ENCODE measurements around the gene FHAD1. TPM values are rescaled to one million over a fixed set of nuclear protein-coding genes. Genes with fewer than 3 reads are reported as not detected.
"Not testable (repeated sequence)": the region's sequence is repeated elsewhere in the genome, so short reads cannot be mapped to it uniquely, and the experiment has no call there.

FHAD1 gene
- total RNA-seq, 1 experiment from 2014 or later: 0.42 TPM

DNA sequence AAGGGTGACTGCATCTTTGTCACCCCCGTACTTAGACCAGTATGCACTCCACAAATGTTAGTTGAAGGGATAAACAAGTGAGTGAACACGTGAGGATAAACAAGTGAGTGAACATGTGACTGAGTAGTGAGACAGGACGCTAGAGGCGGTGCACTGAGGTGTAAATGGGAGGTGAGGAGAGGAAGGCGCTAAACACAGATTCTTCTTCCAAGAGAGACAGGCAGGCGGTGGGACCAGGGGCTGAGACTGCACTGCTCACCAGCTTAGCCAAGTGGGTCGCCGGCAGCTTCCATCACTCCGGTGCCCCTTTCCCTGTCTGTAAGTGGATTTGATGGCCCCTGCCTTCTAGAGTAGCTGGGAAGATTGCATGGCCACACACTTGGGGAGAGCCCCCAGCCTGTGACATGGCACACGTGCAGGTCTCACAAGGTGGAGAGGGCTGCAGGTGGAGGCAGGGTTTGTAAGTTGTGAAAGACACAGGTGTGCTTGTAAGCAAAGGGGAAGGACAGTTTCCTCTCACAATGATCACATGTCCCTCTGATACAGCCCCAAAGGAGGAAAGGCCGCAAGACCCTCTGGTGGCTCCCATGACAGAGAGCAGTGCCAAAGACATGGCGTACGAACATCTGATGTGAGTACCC, 115.2 kb downstream of the FHAD1 start:
- in situ Hi-C loops (cut with HindIII; ENCODE audit: low pct_unique_long_range_greater_than_20kb, low sequenced_read_pairs): no loop called here
- DNase-seq (ENCODE audit: low read depth, low spot score): no peak

DNA sequence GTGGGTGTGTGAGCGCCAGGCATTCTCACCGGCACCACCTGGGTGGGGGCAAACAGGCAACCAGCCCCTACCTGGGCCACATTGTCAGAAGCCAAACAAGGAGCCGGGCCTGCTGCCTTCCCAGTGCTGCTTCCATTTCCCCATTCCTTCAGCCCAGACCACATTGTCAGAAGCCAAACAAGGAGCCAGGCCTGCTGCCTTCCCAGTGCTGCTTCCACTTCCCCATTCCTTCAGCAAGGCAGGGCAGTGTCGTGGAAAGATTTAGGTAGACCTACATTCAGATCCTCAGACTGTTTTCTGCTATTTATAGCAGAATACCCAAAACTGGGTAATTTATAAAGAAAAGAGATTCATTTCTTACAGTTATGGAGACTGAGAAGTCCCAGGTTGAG, 115.7 kb downstream of the FHAD1 start:
- in situ Hi-C loops (cut with HindIII; ENCODE audit: low pct_unique_long_range_greater_than_20kb, low sequenced_read_pairs): no loop called here
- no peak for DNase-seq (ENCODE audit: low read depth, low spot score)

DNA sequence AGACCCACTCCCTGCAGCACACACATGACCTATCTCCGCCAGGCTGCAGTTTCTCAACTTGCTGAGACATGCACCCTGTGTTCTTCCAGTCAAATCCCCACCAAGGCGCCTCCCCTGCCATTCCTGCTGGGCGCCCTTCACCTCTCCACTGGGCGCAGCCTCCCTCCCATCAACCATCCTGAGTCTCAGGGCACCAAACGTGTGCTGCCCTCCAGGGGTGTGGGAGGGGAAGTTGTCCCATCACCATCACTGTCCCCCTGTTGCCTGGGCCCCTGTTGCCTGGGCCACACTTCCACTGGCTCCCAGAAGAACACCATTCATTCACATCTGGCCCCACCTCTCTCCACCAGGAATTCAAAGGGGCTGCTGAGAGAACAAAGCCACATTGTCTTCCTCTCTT, 117.7 kb downstream of the FHAD1 start:
- in situ Hi-C loops (cut with HindIII; ENCODE audit: low pct_unique_long_range_greater_than_20kb, low sequenced_read_pairs): no loop called here
- peak; percentile 16 for DNase-seq (ENCODE audit: low read depth, low spot score)

DNA sequence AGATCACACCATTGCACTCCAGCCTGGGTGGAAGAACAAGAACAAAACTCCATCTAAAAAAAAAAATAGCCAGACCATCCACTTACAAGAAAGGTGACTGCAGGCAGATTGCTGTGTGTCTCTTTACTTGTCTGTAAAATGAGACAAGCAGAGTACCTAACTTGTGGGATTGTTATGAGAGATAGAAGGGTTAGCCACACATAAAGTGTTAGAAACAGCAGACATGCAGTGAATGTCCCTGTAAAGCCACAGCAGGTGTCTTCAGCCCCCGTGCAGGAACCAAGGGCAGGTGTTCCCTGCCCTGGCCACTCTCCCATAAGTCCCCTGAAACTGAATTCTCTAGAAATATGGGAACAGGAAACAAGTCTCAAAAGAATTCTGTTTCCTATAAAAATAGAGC, 121.9 kb downstream of the FHAD1 start:
- in situ Hi-C loops (cut with HindIII; ENCODE audit: low pct_unique_long_range_greater_than_20kb, low sequenced_read_pairs): no loop called here
- DNase-seq (ENCODE audit: low read depth, low spot score): no peak

DNA sequence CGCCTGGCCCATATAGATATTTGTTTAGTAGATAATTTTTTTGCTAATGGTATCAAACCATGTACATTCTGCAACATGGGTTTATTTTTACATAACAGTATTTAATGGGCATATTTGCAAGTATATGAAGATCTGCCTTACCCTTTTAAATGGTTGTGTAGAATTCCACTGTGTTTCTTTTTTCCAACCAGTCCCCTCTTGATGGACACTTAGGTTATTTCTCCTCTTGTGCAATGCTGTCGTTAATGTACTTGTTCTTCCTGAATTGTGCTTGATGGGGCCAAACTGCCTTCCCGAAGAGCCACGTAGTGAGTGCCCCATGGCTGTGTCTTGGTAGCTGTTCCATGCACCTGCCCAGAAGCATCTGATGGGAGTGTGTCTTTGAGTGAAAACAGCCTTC, 123.2 kb downstream of the FHAD1 start:
- DNase-seq (ENCODE audit: low read depth, low spot score): no peak
- in situ Hi-C loops (cut with HindIII; ENCODE audit: low pct_unique_long_range_greater_than_20kb, low sequenced_read_pairs): no loop called here

DNA sequence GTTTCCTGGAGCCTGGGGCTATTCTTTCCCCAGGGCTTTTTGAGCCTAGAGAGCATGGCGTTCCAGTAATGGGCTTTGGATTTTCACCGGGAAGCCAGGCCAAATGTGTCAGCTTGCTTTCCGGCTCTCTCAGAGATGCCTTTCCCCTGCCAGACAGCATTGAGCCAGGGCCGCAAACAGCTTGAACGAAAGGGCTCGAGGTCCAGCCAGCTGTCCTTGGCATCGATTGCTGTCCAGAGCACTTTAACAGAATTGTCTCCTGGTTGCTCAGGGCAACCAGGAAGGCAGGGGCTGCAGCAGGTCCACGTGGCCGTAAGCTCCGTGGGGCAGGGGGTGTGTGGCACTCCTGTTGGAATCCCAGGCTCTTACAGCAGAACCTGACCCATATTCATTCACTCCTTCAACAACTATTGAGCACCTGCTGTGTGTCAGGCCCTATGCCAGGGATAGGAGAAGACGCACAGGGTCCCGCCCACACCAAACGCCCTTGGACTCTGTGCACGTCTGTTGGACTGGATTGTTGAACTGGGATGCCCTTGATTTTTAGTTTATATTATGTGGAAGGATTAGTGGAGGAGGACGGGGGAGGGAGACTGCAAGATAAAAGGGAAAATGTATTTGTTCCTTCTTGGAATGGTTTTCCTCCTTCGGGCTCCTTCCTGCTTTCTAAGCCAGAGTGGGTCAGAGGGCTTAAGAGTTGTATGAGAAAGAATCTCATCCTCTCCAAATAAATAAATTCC, 123.9 kb downstream of the FHAD1 start:
- in situ Hi-C loops (cut with HindIII; ENCODE audit: low pct_unique_long_range_greater_than_20kb, low sequenced_read_pairs): no loop called here
- DNase-seq (ENCODE audit: low read depth, low spot score): no peak

DNA sequence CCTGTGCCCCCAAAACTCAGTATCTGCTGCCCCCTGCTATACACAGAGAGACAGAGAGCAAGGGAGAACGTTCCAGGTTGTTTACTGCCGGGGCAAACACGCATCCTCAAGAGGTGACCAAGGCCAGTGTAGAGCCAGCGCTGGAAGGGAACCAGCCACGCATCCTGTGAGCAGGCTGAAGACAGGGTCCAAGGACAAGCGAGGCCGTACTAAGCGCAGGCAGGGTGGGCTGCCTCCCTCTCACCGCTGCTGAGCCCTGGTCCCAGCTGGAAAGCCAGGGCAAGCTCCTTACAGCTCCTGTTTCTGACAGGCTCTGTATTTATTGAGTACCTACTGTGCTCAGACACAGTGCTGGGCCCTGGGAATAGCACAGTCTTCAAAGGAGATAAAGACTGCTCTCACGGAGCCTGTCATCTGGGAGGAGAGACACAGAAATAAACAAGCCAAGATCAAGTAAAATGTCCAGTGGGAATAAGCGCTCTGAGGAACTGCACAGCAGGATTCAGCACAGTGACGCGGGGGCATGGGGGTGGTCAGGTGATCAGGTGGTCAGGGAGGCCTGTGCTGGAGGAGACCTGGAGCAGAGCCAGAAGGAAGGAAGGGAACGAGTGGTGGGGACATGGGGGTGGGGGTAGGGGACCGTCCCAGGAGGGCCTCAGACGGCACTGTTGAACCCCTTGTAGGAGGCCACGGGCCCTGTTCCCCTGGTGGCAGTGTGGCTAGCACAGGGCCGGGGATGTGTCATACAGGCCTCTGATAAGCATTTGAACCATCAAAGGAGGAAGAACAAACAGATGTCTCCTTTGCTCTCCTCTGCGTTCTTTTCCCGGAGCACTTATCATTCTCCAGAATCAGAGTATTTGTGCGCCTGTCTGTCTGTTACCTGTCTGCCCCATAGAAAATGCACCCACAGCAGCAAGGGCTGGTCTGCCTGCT, 124.9 kb downstream of the FHAD1 start:
- in situ Hi-C loops (cut with HindIII; ENCODE audit: low pct_unique_long_range_greater_than_20kb, low sequenced_read_pairs): no loop called here
- no peak for DNase-seq (ENCODE audit: low read depth, low spot score)

DNA sequence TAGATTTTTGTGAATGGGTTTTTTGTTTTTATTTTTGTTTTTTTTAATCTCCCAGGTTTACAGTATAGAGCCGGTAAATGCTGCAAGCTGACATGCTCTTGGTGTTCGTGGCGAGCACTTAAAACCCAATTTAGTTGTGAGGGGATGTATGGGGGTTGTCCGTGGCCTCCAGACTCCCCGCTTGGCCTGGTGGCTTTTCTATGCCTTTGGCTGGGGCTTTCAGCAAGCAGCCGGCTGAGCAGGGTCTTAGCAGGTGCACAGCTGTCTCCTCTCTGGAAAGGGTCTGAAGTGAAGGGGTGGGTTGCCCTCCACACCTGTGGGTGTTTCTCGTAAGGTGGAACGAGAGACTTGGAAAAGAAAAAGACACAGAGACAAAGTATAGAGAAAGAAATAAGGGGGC, 131.7 kb downstream of the FHAD1 start:
- in situ Hi-C loops (cut with HindIII; ENCODE audit: low pct_unique_long_range_greater_than_20kb, low sequenced_read_pairs): no loop called here

DNA sequence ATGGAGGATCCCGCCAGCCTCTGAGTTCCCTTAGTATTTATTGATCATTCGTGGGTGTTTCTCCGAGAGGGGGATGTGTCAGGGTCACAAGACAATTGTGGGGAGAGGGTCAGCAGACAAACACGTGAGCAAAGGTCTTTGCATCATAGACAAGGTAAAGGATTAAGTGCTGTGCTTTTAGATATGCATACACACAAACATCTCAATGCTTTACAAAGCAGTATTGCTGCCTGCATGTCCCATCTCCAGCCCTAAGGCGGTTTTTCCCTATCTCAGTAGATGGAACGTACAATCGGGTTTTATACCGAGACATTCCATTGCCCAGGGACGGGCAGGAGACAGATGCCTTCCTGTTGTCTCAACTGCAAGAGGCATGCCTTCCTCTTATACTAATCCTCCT, 132.1 kb downstream of the FHAD1 start:
- DNase-seq (ENCODE audit: low read depth, low spot score): peak; percentile 14

More for the DNA sequence above, 131.7 kb downstream of the FHAD1 start:
- no peak for DNase-seq (ENCODE audit: low read depth, low spot score)

DNA sequence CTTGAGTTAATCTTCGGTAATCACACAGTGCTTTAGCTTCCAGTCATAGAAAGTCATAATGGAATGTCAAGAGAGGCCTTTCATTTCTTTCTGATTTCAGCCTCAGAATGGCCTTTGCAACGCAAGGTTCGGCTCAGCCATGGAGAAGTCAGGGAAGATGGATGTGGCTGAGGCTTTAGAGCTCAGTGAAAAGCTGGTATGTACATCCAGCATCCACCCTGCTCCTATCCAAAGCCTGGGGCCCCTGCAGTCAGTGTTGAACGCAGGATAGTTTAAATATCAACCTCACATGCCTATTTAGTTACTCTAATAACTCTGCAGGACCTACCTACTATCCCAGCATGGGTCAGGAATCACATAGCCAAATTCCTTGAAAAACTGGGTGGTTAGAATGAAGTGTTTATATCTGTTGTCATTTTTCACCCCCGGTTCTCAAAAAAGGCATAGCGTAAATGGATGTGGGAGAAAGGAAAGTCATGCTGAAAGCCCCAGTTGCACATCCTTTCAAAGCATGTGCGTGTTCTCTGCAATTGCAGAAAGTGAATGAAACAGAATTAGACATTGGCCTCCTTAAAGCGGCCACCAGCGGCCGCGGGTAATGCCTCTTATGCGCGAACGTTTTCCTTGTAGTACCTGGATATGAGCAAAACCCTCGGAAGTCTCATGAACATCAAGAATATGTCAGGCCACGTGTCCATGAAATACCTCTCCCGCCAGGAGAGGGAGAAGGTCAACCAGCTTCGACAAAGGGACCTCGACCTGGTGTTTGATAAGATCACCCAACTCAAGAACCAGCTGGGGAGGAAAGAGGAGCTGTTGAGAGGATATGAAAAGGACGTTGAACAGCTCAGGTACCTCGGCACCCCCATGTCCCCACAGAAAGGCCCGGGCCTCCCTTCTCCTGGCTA, 133.8 kb downstream of the FHAD1 start:
- no peak for DNase-seq (ENCODE audit: low read depth, low spot score)

More for the DNA sequence above, 132.1 kb downstream of the FHAD1 start:
- in situ Hi-C loops (cut with HindIII; ENCODE audit: low pct_unique_long_range_greater_than_20kb, low sequenced_read_pairs): not testable (repeated sequence)

DNA sequence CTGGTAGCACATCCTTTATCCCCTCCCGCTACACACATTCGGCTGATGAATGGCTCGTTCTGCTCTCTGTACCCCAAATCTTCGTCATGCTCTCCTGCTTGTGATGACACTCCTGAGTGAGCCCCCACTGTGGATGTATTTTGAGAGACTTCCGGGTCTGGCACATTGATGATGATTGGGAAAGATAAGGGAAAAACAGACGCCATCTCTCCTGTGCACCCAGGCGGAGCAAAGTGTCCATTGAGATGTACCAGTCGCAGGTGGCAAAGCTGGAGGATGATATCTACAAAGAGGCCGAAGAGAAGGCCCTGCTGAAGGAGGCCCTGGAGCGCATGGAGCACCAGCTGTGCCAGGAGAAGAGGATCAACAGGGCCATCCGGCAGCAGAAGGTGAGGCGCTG, 134.8 kb downstream of the FHAD1 start:
- in situ Hi-C loops (cut with HindIII; ENCODE audit: low pct_unique_long_range_greater_than_20kb, low sequenced_read_pairs): no loop called here
- DNase-seq (ENCODE audit: low read depth, low spot score): no peak

More for the DNA sequence above, 133.8 kb downstream of the FHAD1 start:
- in situ Hi-C loops (cut with HindIII; ENCODE audit: low pct_unique_long_range_greater_than_20kb, low sequenced_read_pairs): no loop called here

DNA sequence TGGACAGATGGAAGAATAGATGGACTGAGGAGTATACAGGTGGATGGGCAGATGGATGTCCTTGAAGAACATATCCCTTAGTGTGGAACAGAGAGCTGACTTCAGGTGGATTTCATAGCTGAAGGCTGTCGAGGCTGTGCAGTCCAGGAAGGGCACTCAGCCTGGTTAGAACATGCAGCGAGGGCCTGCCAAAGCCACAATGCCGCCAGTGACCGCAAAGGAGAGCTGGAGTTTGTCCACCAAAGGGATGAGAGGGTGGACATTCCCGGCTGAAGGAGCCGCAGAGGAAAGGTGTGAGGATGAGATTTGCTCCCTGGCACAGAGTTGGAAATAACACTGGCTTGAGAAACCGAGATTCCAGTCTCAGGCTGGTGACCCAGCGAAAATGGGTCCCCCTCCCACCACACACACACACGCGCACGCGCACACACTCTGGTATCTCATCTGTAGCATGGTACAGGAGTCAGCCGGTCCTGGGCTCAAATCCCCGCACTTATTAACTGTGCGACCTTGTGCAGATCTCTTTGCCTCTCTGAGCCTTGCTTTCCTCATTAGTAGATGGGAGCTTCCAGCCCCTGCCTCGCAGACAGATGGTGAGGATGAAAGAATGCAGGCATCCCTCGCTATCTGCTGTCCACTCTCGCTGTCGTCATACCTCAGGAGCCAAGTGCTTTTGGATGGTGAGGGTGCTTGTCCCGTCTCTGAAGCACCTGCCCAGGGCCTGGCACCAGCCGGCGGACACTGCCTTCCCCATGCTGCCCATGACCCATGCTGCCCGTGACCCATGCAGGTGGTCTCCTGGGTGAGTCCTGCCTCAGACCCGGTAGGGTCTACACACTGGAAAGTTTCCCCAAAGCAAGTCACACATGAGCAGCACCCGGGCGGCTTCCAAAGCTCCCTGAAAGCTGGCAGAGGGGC, 135.8 kb downstream of the FHAD1 start:
- no peak for DNase-seq (ENCODE audit: low read depth, low spot score)
- in situ Hi-C loops (cut with HindIII; ENCODE audit: low pct_unique_long_range_greater_than_20kb, low sequenced_read_pairs): no loop called here

DNA sequence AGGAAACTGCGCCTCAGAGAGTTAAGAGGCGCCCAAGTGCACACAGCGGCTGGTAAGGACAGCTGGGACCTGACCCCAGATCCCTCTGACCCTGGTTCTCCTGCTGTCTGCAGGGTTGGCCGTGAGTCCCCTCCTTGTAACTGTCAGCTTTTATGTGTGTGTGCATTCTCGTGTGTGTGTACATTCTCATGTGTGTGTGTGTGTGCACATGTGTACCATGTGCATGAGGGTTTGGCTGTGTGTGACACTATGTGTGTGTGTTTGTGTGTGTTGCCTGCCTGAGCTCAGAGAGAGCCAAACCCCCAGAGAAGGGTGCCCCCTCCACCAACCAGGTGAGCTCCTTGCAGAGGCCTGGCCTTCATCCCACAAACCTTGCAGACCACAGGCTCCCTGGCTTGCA, 136.8 kb downstream of the FHAD1 start:
- in situ Hi-C loops (cut with HindIII; ENCODE audit: low pct_unique_long_range_greater_than_20kb, low sequenced_read_pairs): no loop called here

DNA sequence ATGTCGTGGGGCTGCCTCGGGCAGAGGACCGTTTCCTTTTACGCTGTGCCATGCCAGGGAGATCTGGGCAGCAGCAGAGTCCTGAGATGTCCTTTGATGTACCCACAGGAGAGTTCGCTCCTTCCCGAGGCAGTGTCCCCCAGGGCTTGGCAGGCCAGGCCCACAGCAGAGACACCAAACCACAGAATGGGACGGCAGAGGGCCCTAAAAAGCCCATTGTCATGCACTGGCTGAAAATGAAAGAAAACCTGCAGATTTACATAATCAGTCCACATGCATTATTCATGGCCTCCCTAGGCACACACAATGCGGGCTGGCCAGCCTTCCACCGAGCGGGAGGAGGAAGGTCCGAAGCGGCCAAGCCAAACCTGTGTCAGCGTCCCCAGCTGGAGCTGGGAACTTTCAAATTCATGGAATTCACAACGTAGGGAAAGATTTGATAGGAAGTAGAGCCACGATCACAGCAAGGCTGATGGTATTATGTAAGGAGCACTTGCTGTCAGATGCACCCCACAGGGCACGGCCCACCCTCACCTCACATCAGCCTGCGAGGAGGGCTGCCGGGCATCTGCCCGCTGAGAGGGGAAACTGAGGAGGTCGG, 137.4 kb downstream of the FHAD1 start:
- in situ Hi-C loops (cut with HindIII; ENCODE audit: low pct_unique_long_range_greater_than_20kb, low sequenced_read_pairs): no loop called here
- no peak for DNase-seq (ENCODE audit: low read depth, low spot score)

More for the DNA sequence above, 136.8 kb downstream of the FHAD1 start:
- no peak for DNase-seq (ENCODE audit: low read depth, low spot score)

DNA sequence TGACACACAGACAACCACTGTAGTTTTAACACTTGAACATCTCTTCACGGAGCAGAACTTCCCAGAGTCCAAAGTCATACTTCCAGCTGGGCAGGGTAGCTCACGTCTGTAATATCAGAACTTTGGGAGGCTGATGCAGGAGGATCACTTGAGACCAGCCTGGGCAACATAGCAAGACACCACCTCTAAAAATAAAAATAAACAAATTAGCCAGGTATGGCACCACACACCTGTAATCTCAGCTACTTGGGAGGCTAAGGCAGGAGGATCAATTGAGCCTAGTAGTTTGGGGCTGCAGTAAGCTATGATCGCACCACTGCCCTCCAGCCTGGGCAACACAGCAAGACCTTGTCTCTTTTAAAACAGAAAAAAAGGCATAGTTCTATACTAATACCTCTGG, 138.4 kb downstream of the FHAD1 start:
- DNase-seq (ENCODE audit: low read depth, low spot score): no peak
- in situ Hi-C loops (cut with HindIII; ENCODE audit: low pct_unique_long_range_greater_than_20kb, low sequenced_read_pairs): no loop called here

DNA sequence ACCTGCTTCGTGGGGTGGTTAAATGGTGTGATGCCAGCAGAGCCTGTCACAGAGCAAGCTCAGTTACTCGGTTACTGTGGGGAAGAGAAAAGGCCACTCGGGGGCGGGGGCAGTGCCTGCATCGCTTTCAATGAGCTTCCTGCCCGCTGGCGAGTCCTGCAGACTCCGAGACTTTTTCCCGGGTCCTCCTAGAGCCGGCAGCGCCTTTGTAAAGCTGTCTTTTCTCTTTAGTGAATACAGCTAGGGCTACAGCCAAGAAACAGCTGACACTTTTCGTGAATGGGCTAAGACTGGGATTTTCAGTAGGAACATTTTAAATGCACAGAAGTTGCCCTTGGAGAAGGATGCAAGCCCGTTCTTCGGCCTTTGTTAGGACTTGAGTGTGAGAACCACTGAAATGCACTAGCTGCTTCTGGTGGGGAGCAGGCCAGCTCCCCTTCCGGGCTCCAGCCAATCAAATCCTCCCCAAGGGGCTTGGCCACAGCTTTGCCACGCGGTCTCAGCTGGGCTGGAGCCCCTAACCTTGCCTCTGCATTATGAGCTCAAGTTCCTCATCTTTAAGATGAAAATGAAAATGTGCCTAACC, 139.2 kb downstream of the FHAD1 start:
- DNase-seq (ENCODE audit: low read depth, low spot score): no peak
- in situ Hi-C loops (cut with HindIII; ENCODE audit: low pct_unique_long_range_greater_than_20kb, low sequenced_read_pairs): no loop called here
